Activated T-helper 17 cell treated with anti-CD3 and anti-CD28 coated beads, Interleukin-2, amount 50 U/mL, for 72 hours (primary cell): ENCODE data around the gene ADGRL2. TPM values are rescaled to one million over a fixed set of nuclear protein-coding genes. Genes with fewer than 3 reads are reported as not detected.

Experiments used
- ATAC-seq: fragments of 150-1000 bp; cut with Tn5 transposase; replicated peaks from 2 replicates; pipeline ENCODE4 v1.10.0; 2021; ENCODE audit warnings: mild to moderate bottlenecking, moderate library complexity
- H3K27ac Mint-ChIP-seq: one replicate; pipeline ENCODE4 v1.8.0; 2022; ENCODE audit warnings: mixed read lengths
- H3K27me3 Mint-ChIP-seq: one replicate; pipeline ENCODE4 v1.8.0; 2022; ENCODE audit warnings: mixed read lengths
- H3K36me3 Mint-ChIP-seq: one replicate; pipeline ENCODE4 v1.8.0; 2022; ENCODE audit warnings: low read depth, mild to moderate bottlenecking, mixed read lengths
- H3K4me1 Mint-ChIP-seq: one replicate; pipeline ENCODE4 v1.8.0; 2022; ENCODE audit warnings: mixed read lengths
- H3K4me3 Mint-ChIP-seq: one replicate; pipeline ENCODE4 v1.8.0; 2022; ENCODE audit warnings: mild to moderate bottlenecking, mixed read lengths
- H3K9me3 Mint-ChIP-seq: one replicate; pipeline ENCODE4 v1.8.0; 2022; ENCODE audit warnings: mixed read lengths
- total RNA-seq, 2 donors: library from RNA; stranded (reverse); gene quantifications; one replicate each; pipeline ENCODE4 v1.2.3, GENCODE V29; 2022

ADGRL2 gene
- total RNA-seq, 2 donors from 2014 or later = not detected

DNA sequence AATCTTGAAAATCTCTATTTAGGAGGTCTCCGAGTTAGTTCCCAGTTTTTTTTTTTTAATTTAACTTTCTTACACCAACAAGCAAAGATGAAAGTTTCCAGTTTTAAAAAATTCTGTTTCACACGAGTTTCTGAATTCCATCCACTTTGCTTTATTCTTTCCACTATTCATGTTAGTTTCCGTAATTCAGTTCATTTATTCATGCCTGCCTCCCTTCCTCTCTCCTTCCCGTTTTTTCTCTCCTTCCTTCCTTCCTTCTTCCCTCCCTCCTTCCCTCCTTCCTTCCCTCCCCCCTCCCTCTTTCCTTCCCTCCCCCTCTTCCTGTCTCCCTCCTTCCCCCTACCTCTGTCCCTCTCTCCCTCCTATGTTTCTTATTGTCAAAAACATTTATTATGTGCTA lies 22.3 kb downstream of the ADGRL2 start:
- Mint-ChIP-seq H3K9me3 (peaks cover 3% of the 10 kb centered on the region), H3K4me1 (no peaks in the 10 kb centered on the region), H3K27me3 (no peaks in the 10 kb centered on the region), H3K27ac (no peak overlapping the region), H3K4me3 (no peak overlapping the region), H3K36me3 (no peaks in the 10 kb centered on the region)
- ATAC-seq = no peak

GRCh38 chr1:81824759-81825158 lies 24.0 kb downstream of the ADGRL2 start:
- no peak for ATAC-seq

GRCh38 chr1:81827942-81828341 lies 27.2 kb downstream of the ADGRL2 start:
- no peaks in the 10 kb centered on the region for H3K27me3 Mint-ChIP-seq
- ATAC-seq = no peak
- H3K4me3 Mint-ChIP-seq = no peak overlapping the region
- no peaks in the 10 kb centered on the region for H3K36me3 Mint-ChIP-seq
- no peak overlapping the region for H3K27ac Mint-ChIP-seq
- H3K9me3 Mint-ChIP-seq = peaks cover 3% of the 10 kb centered on the region
- no peaks in the 10 kb centered on the region for H3K4me1 Mint-ChIP-seq

More at GRCh38 chr1:81824759-81825158, 24.0 kb downstream of the ADGRL2 start:
- Mint-ChIP-seq H3K36me3 (no peaks in the 10 kb centered on the region), H3K4me3 (no peak overlapping the region), H3K9me3 (peaks cover 3% of the 10 kb centered on the region), H3K27ac (no peak overlapping the region), H3K4me1 (no peaks in the 10 kb centered on the region), H3K27me3 (no peaks in the 10 kb centered on the region)

DNA sequence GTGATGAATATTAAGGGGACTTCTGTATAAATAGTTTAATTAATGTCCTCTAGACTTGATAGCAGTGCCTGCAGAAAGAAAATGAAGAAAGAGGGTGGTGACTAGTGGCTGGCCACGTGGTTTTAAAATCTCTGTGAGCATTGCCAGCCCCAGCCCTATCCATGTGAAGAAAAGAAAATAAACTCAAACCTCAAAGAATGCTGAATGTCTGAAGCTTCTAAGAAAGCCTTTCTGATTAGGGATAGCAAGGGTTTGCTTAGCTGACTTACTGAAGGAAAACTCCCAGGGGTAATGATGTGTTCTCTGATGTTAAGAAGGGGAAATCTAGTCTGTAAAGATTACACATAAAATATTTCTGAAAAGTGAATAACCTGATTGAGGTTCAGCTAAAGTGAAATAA lies 31.8 kb downstream of the ADGRL2 start:
- Mint-ChIP-seq H3K27me3 (no peaks in the 10 kb centered on the region), H3K27ac (no peak overlapping the region), H3K36me3 (no peaks in the 10 kb centered on the region), H3K4me1 (no peaks in the 10 kb centered on the region), H3K9me3 (no peaks in the 10 kb centered on the region), H3K4me3 (no peak overlapping the region)
- no peak for ATAC-seq

DNA sequence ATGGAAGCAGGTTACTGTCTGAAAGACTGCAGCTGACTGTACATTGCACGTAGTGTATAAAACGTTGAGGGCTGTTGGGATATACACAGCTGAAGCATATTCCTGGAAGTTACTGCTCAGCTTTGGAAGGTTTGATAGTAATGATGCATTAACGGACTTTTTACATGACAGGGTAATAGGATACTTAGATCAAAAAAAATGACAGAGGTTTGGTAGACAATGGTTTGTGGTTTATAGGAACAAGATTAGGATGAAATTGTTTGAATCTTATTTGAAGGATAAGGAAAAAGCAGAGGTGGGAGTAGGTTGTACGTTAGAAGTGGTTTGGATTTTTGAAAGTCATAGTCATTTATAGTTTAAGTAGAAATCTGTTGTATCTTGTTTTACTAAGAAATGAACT lies 33.0 kb downstream of the ADGRL2 start:
- Mint-ChIP-seq H3K27me3 (no peaks in the 10 kb centered on the region), H3K9me3 (no peaks in the 10 kb centered on the region), H3K4me3 (no peak overlapping the region), H3K27ac (no peak overlapping the region), H3K36me3 (no peaks in the 10 kb centered on the region), H3K4me1 (no peaks in the 10 kb centered on the region)
- ATAC-seq = no peak

GRCh38 chr1:81834268-81834667 lies 33.5 kb downstream of the ADGRL2 start:
- H3K9me3 Mint-ChIP-seq = no peaks in the 10 kb centered on the region
- H3K27me3 Mint-ChIP-seq = no peaks in the 10 kb centered on the region

DNA sequence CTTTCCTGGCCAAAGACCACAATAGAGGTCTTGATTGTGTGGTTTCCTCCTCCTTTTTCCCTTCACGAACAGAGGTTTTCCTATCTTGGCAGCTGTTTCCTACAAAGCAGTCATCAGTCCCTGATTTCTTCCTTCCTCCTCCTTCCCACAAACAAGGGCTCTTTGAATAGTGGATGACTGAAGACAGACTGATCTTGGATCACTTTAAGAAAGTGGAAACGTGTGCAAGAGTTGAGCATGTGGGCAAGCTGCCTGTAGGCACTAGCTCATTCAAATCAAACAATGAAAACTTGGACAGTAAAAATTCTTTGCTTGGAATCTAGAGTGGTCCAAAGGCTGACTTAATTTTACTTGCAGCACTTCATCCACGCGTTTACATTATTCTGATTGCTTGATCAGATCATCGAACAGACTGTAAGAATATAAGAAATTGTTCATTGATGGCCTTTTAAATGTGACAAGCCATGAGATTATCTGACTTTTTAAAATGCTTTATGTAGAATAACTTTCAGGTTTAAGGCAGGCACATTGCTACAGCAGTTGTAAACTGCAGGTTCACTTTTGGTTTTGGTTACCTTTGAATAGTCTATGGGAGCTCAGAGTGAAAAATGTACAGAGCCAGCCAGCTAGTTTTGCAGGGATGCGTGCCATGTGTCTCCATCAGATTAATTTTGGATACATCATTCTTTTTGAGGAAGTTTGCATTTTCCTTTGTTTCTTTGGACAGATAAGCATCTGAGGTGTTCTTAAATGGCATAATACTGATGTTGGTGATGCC lies 34.4 kb downstream of the ADGRL2 start:
- no peak overlapping the region for H3K4me3 Mint-ChIP-seq
- no peaks in the 10 kb centered on the region for H3K27me3 Mint-ChIP-seq
- no peak overlapping the region for H3K27ac Mint-ChIP-seq
- no peaks in the 10 kb centered on the region for H3K9me3 Mint-ChIP-seq
- no peaks in the 10 kb centered on the region for H3K36me3 Mint-ChIP-seq
- H3K4me1 Mint-ChIP-seq = no peaks in the 10 kb centered on the region
- ATAC-seq = no peak

More at GRCh38 chr1:81834268-81834667, 33.5 kb downstream of the ADGRL2 start:
- no peak for ATAC-seq
- Mint-ChIP-seq H3K36me3 (no peaks in the 10 kb centered on the region), H3K4me3 (no peak overlapping the region), H3K4me1 (no peaks in the 10 kb centered on the region), H3K27ac (no peak overlapping the region)

DNA sequence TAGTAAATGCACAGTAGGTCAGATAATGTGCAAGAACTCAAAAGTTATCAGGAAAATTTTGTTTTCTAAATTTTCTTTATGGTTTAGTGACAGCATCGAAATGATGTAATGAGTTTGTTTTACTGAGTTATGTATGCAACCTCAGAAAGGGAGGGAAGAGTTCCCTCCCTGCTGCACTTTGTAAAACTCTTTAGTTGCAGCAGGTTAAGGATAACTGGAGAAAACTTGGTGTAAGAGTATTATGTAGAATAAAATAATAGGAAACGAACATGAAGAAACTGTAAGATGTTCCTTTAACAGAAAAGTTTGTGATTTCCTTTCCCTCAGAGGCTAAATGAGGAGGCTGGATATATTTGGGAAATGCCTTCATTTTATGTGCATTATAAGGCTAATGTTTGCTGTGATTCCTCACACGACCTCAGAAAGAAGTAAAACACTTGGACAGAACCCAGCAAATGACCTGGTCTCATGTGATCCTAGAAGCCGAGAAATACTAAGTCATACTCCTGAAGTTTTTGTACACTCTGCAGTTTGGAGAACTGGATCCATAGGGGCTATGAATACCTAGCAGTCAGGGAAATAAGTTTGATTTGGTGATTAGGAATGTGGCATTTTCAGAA lies 35.4 kb downstream of the ADGRL2 start:
- Mint-ChIP-seq H3K4me3 (no peak overlapping the region), H3K27me3 (no peaks in the 10 kb centered on the region), H3K4me1 (no peaks in the 10 kb centered on the region), H3K36me3 (no peaks in the 10 kb centered on the region), H3K27ac (no peak overlapping the region), H3K9me3 (no peaks in the 10 kb centered on the region)
- ATAC-seq = no peak

DNA sequence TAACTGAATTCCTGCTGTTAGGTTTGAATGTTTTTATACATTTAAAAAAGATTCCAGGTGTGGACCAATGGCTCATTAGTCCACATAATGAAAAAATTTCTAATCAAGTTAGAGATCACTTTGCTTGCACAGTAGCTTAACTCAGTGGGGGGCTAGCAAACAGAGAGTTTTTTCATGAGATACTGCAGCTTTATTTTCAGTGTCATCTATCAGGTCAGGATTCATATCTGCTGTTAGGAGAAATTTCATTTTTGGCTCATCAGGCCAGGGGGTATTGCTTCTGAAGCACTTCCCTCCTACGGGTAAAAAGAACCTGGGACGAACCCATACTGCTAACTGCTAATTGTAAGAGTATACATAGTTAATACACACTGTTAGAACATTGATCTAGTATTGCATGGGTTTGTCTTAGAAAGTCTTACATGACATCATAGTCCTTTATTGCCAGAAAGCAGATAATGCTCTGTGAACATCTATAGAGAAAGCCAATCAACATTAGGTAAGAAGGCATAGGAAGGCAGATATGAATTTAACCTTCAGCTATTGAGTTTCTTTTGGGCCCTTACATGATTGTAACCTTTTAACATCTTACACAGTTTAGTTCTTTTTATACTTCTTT lies 38.0 kb downstream of the ADGRL2 start:
- no peak for ATAC-seq
- Mint-ChIP-seq H3K27ac (no peak overlapping the region), H3K4me1 (no peaks in the 10 kb centered on the region), H3K9me3 (peaks cover 6% of the 10 kb centered on the region), H3K27me3 (no peaks in the 10 kb centered on the region), H3K4me3 (no peak overlapping the region), H3K36me3 (no peaks in the 10 kb centered on the region)

GRCh38 chr1:81840805-81841204 lies 40.1 kb downstream of the ADGRL2 start:
- no peak overlapping the region for H3K4me3 Mint-ChIP-seq
- H3K27ac Mint-ChIP-seq = no peak overlapping the region
- H3K27me3 Mint-ChIP-seq = no peaks in the 10 kb centered on the region
- no peak for ATAC-seq
- H3K9me3 Mint-ChIP-seq = peaks cover 6% of the 10 kb centered on the region
- no peaks in the 10 kb centered on the region for H3K4me1 Mint-ChIP-seq
- no peaks in the 10 kb centered on the region for H3K36me3 Mint-ChIP-seq

DNA sequence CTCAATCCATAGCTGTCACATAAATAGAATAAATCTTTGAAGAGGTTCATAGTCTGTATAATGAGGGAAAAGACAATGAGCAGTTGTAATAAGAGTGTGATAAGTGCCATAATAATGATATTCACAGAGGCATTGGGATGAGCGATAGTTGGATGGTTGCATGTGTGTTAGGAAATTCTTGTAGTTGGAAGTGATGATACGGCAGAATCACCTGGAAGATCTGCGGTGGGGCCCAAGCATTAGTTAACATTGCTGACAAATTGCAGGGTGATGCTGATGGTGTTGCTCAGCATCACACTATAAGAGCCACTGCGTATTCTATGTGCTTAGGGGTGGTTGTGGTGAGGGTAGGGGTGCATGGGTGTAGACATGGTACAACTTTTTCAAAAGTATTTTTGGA lies 41.1 kb downstream of the ADGRL2 start:
- Mint-ChIP-seq H3K9me3 (peaks cover 6% of the 10 kb centered on the region), H3K4me3 (no peak overlapping the region), H3K4me1 (no peaks in the 10 kb centered on the region), H3K36me3 (no peaks in the 10 kb centered on the region), H3K27me3 (no peaks in the 10 kb centered on the region), H3K27ac (no peak overlapping the region)
- no peak for ATAC-seq

- peaks cover 6% of the 10 kb centered on the region for H3K9me3 Mint-ChIP-seq
- no peak for ATAC-seq
- no peaks in the 10 kb centered on the region for H3K4me1 Mint-ChIP-seq
These were observed 43.7 kb downstream of the ADGRL2 start for GRCh38 chr1:81844477-81844876.

DNA sequence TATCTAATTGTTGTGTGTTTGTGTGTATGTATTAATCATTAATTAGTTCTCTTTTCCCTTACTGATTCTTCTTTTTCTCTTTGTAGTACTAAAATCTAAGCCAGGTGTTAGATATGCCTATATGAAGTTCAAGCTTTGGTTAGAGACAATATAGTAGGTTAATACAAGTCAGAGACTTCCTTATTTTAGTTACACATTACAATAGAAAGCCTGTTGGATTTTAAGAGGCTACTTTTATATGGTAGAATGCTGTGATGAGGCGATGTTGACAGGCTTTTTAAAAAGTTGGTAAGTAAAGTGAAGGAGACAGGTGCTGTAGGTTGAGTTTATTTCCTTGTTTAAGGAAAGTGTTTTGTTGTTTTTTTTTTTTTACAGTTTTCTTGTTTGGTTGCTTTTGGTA lies 45.9 kb downstream of the ADGRL2 start:
- no peak overlapping the region for H3K4me3 Mint-ChIP-seq
- H3K36me3 Mint-ChIP-seq = no peaks in the 10 kb centered on the region
- H3K27ac Mint-ChIP-seq = no peak overlapping the region
- peaks cover 4% of the 10 kb centered on the region for H3K9me3 Mint-ChIP-seq
- no peaks in the 10 kb centered on the region for H3K27me3 Mint-ChIP-seq
- no peak for ATAC-seq
- no peaks in the 10 kb centered on the region for H3K4me1 Mint-ChIP-seq

More at GRCh38 chr1:81844477-81844876, 43.7 kb downstream of the ADGRL2 start:
- Mint-ChIP-seq H3K4me3 (no peak overlapping the region), H3K27ac (no peak overlapping the region), H3K36me3 (no peaks in the 10 kb centered on the region), H3K27me3 (no peaks in the 10 kb centered on the region)

GRCh38 chr1:81847063-81847462 lies 46.3 kb downstream of the ADGRL2 start:
- H3K4me3 Mint-ChIP-seq = no peak overlapping the region
- H3K9me3 Mint-ChIP-seq = no peaks in the 10 kb centered on the region
- ATAC-seq = no peak
- no peaks in the 10 kb centered on the region for H3K4me1 Mint-ChIP-seq
- H3K36me3 Mint-ChIP-seq = no peaks in the 10 kb centered on the region
- H3K27ac Mint-ChIP-seq = no peak overlapping the region
- no peaks in the 10 kb centered on the region for H3K27me3 Mint-ChIP-seq
